GM19467 (cell line): ENCODE measurements around the gene PIMREG.

Source experiments
- ATAC-seq: cut with Tn5 transposase; IDR thresholded peaks from one replicate; pipeline ENCODE4 v1.9.1; 2021; ENCODE audit warnings: mild to moderate bottlenecking, moderate library complexity; ENCODE audit not compliant: unreplicated experiment

PIMREG gene

DNA sequence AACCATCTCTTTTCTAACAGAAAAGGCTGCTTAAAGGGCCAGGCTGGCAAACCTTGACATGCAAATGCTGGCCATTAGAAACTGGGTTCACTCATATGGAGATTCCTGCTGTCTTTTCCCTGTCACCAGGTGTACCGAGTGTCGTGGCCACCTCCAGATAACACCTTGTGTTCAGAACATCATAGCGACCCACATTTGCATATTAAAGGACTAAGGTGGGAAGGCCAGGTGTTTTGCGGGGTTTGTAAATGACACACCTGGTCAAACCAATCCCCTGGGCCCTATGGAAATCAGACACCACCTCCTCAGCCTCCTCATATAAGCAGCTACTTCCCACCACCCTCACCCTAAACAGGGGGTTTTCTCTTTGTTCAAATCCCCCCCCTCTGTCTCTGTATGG, 6.8 kb upstream of the PIMREG start:
- ATAC-seq, result no peak

DNA sequence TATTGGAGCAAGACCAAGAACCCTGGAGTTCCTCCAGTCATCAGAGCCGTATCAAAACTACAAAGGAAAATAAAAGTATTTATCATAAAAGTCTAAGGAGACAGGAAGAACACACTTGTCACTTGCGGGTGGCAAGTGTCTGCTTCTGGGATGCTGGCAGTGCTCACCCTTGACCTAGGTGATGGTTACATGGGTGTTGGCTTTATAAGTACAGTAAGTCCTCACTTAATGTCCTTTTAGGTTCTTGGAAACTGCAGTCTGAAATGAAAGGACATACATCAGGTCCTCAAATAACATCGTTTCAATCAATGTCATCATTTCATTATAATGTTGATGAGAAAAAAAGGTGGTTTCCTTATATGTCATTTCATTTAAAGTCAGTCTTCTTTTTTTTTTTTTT, 6.3 kb upstream of the PIMREG start:
- no peak for ATAC-seq

DNA sequence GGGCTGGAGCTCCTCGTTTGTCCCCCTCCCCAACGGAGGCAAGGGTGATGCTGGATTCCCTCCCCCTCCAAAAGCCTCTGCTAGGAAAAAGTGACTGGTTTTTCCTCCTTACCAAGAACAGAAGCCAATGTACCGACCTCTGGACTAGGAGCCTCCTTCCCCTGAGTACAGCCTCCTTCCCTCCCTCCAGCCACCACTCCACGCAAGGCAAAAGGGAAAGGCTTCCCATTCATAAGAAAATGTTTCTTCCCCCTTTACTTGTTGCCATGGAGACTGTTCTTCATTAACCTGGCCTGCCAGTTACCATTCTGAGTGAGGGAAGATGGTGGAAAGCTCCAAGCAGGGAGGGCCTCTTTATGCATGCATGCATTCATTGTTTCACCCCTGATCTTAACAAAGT, 4.3 kb upstream of the PIMREG start:
- ATAC-seq, result no peak

DNA sequence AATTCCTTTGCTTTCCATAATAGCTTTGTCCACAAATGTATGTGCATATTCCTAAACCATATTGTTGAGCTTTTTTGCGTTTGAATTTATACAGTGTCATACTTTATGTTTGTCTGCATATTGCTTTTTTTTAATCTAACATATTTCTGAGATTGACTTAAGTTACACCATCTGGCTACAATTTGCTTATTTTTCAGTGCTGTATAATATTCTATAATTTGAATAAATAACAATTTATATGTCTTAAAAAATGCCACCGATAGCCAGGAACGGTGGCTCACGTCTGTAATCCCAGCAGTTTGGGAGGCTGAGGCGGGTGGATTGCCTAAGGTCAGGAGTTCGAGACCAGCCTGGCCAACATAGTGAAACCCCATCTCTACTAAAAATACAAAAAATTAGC, 1.5 kb upstream of the PIMREG start:
- ATAC-seq, result no peak

DNA sequence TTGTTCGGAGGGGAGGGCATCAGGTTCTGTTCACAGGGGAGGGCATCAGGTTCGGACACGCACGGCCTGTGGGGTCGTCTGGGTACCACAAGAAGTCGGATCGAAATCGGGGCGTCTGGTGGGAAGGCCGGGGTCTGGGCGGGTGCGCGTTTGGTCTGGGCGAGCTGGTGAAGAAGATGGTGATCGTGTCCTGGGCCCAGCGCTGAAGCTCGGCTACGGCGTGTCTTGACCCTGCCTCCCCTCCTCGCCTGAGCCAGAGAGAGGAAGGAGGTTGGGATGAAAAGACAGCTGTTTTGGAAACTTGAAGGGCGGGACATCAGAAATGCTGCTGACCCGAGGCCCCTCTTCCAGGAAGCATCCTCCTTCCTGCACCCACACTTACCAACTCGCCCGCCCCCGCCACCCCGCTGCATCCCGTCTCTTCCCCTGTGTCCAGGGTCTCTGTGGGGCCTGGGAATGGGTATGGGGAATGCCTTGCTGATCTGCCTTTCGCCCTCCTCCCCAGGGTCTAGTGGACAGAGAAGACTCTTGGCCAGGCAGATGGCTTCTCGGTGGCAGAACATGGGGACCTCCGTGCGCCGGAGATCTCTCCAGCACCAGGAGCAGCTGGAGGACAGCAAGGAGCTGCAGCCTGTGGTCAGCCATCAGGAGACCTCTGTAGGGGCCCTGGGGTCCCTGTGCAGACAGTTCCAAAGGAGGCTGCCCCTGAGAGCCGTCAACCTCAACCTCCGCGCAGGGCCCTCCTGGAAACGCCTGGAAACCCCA, 498 bp downstream of the PIMREG start:
- no peak for ATAC-seq

DNA sequence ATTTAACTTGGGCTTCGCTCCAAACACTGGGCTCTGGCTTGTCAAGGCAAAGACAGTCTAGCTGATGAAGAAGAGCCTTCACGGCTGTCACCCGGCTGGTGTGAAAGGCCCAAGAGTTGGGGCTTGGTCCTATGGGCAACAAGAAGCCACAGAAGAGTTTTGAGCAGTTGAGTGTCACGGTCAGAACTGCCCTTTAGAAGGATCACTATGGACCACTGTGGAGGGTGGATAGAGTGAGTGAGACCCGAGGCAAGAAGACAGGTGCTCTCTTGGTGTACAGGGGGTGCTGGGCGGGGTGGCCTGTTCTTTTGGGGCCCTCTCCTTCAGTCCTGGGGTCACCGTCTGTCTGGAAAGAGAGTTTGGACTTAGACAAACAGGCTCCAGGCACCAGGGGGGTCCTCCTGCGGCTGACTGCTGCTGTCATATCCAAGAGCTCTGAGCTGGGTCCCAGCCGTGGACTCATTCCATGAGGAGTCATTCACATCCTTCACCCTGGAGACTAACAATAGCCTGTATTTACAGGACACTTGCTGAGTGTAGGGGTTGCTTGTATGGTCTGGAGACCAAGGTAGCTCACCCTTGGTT, 2.4 kb downstream of the PIMREG start:
- ATAC-seq, result no peak

DNA sequence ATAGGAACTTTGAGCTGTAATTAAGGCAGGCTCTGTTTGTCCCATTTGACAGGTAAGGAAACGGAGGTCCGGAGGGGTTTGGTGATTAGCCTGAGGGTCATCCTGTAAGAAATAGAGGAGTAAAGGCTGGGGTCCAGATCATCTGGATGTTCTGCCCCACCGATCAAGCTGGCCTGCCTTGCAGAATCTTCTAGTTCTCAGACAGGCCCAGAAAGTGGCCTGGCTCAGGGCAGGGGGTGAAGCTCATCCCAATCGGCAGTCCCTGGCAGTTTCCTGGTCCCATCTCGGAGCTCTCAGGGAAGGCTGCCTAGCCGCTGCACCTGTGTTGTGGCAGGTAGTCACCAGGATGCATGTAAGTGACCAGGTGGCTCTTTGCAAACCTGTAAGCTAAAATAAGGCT, 4.2 kb downstream of the PIMREG start:
- no peak for ATAC-seq

DNA sequence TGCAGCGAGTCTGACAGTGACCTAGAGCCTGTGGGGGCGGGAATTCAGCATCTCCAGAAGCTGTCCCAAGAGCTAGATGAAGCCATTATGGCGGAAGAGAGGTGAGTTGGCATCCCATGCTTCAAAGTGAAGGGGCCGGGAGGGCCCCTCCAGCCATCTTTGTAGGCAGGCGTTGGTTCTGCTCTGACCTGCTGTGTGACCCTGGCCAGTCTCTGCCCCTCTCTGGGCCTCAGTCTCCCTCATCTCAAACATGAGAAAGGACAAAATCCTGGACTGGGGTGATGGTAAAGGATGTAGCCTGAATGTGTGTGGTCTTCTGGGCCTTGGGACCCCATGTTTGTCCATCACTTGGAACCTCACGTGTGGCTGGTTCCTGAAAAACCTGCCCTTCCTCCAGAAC, 5.1 kb downstream of the PIMREG start:
- no peak for ATAC-seq

DNA sequence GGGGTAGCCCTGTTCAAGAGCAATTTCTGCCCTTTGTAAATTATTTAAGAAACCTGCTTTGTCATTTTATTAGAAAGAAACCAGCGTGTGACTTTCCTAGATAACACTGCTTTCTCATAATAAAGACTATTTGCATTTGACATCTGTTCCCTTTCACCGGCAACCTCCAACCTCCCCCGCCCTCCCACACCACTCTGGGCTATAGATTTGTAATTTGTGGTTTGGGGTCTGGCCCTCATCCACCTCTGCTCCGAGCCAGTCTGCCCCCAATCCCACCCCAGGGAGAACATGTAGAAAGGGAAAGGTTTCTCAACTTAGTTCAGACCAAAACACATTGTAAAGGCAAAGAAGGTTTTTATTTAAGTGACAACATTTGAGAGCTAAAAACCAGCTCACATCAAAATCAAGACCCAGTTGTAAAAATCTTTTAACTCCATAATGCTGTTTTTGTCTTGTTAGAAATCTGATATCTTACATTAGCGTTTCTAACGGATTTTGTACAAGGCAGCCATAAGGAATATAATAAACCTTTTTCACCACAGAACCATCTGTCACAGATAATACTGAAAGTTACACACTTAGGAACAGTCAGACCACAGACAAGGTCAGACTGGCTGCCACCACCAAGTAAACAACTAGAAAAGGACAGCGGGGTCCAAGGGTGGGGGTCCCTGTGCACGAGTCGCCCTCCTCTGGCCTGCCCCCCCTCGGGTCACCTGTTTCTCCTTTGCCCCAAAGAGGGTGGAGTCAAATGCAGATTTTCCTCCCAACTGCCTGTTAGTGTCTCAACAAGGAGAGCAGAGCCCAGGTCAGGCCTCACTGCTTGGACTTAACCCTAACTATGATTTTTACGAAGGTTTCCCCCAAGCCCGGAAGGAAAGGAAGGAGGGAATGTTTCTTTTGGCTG, 6.9 kb downstream of the PIMREG start:
- ATAC-seq, result no peak

DNA sequence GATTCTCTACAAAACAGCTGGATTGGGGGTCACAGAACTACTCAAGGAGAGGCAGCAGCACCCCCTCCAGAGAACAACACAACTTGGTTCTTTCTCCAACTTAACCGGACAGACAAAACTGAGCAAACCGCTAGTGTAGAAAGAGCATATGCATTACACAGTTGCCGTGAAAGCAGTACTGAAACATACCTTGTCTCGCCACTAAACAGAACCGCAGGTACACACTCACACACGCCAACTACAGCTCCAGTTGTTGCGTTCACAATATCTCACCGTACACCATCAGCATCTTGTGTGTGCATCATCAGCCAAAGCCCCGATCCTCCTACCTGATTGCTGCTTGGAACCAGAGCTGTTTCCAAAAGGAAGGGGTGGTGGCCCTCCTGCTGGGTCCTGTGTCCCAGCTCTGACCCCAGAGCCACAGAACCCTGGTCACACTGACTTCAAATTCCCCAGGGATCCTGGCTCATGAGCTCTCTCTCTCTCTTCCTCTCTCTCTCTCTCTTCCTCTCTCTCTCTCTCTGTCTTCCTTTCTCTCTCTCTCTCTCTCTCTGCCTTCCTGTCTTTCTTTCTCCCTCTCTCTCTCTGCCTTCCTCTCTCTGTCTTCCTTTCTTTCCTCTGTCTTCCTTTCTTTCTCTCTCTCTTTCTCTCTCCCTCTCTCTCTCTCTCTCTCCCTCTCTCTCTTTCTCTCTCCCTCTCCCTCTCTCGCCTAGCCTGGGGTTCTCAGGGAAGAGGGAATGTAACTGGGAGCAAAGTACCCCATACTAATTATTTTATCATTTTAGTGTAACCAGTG, 8.4 kb downstream of the PIMREG start:
- no peak for ATAC-seq

DNA sequence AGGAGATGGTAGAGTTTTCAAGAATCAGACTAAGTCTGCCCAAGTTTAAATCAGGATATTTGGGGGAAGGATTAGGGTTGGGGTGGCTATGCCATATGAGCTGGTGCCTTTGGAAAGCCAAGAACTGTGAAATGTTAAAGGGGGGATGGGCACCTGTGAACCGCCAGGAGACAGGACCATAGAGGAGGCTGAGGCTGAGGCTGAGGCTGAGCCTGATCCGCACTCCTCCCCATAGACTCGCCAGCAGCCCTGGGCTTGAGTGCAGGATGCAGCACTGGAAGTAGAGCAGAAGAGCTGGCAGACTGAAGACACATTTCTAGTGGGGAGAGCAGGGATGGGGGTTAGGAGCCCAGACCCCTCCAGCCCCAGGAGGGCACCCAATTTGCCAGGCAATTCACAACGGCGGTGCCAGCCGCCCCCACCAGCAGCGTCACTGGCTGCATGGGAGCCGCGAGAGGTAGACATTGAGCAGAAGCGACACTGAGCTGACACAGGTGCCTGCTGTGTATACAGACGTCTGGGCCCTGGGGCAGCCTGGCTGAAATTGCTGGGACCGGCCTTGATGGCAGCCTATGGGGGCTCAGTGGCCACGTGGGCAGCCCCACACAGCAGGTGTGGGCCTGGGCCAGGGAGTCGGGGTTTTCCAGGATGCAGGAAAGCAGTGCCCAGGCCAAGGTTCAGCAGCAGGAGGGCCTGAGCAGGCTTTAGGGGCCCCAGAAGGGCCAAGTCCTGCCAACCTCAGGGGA, 9.2 kb downstream of the PIMREG start:
- ATAC-seq, result no peak

DNA sequence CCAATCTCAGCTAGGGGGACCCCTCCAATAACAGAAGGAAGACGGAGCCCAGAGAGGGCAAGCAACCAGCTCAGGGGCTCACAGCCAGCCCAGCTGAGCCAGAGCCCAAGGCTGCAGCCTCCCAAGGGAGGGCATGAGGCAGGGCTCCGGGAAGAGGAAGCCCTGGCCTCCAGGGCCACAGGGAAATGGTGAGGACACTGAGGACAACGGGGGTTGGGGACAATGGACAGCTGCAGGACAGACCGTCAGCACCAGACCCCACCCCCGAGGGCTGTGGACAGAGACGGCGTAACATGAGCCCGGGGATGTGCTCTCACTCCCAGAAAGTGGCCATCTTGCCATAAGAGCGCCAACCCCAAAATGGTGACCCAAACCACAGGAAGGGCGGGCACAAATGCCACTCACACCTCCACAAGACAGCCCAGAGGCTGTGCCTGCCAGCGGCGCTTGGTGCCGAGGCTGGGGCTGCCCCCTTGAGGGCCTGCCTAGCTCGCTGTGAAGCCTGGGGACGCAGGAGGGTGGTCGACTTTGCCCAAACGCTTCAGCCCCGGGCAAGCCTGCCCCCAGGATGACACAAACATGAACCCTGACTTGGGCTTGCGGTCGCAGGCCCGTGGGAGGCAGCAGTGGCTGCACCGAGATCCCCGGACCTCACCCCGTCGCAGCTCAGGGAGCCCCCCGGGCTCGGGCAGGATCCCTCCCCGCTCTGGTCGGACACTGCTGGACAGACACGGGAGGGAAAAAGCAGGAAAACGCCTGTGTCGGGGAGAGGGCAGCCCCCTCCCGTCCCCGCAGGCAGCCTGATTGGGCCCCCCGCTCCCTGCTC, 10.5 kb downstream of the PIMREG start:
- no peak for ATAC-seq

DNA sequence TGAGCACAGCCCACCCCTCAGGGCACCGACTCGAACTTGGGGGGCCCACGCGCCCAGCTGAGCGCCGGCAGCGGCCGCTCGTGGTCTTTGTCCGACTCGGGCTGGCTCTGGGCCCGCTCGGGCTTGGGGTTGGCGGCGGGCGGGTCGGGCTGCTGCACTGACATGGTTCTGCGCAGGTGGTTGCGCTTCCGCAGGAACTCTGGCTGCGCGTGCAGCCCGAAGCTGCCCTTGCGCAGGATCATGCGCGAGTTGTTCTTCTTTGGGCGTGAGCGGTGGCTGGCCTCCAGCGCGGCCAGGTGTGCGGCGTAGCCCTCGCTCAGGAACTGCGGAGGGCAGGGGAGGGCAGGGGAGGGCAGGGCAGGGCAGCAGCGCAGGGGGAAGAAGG, 11.1 kb downstream of the PIMREG start:
- ATAC-seq, result no peak

DNA sequence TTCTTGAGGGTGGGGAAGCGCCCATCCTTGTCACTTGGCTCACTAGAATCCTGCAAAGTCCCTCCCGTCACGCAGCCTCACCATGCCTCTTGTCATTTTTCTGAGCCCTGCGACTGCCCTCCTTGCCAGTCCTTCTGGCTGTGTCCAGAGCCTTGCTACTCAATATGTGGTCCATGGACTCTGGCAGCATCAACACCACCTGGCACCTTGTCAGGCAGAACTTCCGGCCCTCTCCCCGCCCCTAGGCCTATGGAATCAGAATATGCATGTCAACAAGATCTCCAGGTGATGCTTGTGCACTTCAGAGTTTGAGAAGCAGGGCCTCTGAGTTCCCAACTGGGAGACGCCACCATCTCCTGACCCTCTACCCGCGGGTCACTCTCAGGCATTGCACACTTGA, 12.1 kb downstream of the PIMREG start:
- ATAC-seq, result no peak

DNA sequence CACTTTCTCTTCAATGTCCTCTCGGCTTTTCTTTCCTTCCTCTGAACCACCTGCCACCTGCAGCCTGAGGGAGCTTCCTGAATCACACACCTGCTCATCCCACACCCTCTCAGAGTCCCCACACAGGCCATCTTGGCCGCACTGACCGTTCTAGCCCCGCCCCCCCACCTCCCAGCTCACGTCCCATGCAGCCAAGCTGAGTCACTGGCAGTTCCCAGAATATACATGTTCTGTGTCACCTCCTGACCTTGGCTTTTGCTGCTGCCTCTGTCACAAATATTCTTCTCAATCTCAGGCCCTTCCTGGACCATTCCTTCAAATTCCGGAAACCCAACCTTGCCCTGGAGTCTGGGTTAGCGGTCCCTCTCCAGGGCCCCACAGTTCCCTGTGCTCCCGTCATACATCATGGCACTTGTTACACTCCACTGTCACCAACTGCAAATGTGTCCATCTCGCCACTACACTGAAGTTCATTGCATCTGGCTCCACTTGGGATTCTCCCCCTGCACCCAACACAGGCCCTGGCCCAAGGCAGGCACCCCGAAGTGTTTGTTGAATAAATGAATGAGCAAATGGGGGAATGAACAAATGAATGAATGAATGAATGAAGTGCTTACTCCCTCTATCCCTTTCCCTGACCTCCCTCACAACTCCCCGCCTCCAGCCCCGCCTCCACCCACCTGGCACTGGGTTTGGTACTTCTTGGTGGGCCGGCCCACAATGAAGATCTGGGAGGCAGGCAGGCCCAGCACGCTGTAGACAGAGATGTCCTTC, 12.8 kb downstream of the PIMREG start:
- no peak for ATAC-seq

DNA sequence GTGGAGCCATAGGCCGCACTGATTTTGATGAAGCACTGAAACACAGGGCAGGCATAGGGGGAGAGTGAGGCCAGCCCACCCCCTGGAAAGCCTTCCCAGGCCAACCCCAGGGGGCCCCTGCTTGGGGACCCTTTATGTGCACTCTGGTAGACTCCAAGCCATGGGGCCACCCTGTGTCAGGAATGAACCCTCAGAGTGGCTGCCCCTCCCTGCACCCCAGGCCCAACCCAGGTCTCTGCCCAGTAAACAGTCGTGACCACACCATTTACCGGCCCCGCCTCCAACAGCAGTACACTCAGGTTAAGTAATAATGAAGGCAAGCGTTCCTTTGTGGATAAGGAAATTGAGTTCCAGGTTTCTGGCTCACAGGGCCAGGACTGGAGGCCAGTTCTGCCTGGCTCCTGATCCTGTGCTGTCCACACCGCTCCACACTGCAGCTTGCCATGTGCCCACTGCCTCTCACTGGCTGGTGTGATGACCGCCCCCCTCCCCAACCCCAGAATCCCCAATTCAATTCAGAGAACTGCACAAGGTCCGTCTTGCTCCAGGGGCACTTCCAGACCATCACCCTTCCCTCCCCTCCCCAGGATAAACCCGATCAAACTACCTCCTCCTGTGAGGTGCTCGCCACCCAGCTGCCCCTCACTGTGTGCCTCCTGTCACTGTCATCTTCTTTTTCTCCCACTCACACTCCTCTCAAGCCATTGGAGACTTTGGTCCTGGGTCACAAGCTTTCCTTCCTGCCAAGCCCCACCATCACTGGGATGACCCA, 13.6 kb downstream of the PIMREG start:
- ATAC-seq, result no peak

DNA sequence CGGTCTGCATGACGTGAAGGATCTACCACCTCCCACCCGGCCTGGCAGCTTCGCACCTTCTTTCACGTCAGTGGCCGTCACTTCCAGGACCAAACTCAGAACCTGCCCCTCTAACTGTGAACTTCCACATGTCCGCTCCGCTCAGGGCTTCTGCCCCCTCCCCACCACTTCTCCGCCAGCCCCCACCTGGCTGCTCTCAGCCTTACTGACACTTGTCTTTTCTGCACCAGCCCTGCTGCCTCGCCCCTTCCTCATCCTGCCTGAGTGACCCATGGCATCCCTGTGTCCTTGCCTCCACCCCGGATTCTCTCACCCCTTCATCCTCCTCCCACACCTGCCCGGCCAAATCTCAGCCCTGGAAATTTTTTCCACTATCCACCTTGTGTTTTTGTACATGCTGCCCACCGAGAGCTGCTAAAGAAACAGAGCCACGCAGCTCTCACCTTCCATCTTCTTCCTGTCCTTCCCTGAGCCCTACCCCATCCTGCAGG, 14.2 kb downstream of the PIMREG start:
- no peak for ATAC-seq
